Measurements from ENCODE around the gene FAM83B.
"Not testable (repeated sequence)": the region's sequence is repeated elsewhere in the genome, so short reads cannot be mapped to it uniquely, and the experiment has no call there.

Gene FAM83B

DNA sequence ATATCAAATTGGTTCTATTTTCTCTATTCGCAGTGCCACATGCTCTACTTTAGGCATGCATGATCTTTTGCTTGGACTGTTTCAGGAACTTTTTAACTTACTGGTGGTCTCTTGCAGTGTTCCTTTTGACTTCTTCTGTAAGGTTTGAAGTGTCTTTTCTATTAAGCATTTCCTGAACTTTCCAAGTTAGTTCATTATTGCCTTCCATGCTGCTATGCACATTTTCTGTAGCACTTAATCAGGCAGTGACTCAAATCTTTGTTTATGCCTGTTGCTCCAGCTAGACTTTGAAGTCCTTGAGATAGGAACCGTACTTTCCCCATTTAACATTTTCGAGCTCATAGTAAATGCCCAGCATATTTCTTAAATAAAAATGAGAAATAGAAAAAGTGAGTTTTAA, 52.2 kb downstream of the FAM83B start:
- no peak for DNase-seq

DNA sequence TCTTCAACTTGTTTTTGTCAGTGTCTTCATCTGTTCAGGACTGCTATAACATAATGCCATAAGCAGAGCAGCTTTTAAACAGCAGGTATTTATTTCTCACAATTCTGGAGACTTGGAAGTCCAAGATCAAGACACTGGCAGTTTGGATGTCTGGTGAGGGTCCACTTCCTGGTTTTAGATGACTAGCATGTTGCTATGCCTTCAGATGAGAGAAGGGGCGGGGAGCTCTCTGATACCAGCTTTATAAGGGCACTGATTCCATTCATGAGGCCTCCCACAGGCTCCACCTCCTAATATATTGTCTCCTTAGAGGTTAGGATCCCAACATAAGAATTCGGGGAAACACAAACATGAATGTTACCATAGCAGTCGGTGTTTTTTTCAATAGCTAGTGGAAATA, 52.9 kb downstream of the FAM83B start:
- no peak for DNase-seq

DNA sequence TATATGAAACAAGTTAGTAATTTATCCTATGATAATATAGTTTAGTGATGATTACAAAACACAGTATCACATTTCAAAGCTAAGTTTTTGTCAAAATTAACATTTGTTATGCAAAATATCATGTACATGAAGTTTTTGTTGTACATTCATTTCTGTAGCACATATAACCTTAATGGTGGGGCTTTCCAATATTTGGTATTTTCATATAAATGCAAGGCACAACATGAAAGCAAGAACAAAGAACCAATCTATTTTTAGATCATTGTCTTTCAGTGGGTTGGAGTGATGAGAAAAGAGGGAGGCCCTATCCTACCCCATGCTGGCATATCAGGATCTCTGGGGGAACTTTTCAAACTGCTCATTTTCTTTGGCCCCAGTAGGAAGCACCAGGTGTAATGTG, 53.4 kb downstream of the FAM83B start:
- DNase-seq: no peak

DNA sequence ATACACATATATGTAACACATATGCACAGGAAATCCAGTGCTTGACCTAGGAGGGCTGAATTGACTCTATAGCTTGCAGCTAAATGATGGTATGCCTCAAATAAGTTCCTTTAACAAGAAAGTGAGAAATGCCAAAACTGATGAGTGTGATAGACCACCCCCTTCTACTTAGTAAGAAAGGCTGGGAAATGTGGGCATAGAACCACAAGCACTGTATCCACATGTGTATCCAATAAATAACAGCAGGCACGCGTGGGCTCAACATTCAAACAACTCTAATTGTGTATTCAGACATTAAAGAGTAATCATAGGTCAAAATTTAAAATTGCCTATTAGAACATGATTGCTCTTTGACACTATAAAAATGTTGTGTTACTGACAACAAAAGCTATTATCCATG, 54.1 kb downstream of the FAM83B start:
- DNase-seq: no peak

DNA sequence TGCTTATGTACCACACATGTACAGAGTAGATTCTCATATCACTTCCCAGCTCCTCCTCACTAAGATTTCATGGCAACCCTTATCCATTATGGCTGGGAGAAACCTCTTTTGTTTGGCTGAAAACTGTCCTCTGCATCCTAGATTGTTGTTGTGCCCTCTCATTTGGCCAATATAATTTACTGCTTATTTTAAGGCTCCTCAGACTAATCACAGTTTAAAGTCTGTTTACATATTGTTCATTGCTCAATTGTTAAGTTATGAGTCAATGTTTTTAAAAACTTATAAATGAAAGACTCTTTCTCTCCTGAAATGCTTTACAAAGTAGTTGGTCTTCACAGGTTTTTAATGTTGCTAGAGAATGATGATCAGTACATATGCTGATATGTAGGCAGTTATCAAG, 57.3 kb downstream of the FAM83B start:
- no peak for DNase-seq

DNA sequence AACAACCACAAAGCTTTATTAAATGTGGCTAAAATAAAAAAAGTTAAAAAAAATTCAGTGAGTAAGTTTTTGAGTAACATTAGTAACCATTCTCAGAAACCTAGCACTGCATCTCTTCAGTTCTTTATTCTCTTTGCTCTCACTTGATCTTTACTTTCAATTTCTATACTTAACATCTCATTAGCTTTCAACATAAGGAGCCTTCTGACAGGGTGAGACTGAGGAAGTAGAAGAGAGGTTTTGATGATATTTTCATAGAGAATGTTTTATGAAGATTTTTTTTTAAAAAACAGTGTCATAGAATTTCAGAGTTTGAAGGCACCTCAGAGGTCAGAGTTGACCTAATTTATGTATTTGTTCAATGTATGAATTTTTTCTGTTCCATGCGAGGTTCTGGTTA, 60.8 kb downstream of the FAM83B start:
- no peak for DNase-seq

DNA sequence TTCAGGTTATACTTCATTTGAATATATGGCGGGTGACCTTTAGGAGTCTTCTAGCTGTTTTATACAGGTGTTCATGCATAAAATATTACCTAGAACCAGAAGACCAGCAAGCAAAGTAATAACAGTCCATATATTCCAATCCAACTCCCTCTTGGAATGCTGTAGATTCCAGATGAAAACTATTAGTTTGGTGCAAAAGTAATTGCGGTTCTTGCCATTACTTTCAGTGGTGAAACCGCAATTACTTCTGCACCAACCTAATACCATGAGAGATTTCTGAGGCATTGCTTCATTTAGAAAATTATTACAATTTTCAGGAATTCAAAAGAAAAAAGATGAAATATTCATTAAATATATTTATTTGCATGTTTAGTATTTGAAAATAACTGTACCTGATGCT, 62.6 kb downstream of the FAM83B start:
- no peak for DNase-seq

DNA sequence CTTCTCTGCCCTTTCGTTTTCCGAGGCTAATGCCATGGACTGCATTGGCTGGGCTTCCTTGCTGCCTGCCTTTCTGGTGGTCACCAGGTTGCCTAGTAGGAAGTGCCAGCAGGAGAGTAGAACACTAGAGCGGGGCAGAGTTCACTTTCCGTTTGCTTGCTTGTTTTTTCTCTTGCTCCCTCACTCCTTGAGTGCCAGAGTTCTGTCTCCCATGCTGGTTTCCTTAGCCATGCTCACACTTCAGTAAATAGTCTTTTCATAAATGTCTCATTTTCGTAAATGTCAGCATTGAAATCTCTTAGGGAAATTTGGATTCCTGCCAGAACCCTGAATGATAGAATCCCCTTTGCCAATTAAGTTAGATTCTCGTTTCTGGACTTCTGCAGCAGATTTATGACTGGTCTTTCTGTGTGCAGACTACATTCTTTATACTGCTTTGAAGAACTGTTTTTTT, 63.9 kb downstream of the FAM83B start:
- no peak for DNase-seq

DNA sequence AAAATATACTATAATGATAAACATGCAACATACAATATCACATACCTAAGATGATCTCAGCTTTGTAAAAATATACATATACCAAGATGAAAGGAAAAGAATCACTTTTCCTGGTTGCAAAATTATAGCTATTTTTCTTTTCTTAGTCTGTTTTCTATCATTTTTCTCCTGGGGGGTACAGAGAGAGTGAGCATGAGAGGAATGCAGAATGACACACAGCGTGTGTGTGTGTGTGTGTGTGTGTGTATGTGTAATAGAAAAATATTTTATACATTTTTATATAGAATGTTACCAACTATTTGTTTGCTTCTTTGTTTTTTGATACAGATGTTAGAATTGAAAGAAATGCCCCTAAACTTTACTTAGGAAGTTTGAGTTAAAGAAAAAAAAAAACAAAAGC, 64.3 kb downstream of the FAM83B start:
- DNase-seq: no peak

DNA sequence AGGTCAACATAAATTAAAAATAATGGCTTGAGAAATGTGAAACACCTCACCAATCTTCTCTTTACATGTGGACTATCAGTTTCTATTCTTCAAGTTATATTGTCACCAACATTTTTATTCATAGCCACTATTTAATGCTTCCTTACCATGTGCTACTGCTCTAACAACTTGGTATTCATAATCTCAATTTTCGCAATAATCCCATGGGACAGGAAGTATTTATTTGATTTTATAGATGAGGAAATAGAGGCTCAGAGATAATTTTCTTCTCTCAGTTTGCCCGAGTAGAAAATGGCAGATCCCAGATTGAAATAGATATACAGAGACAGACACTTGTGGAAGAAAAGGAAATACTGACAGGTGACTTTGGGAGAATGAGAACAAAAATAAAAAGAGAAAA, 66.6 kb downstream of the FAM83B start:
- DNase-seq: no peak

DNA sequence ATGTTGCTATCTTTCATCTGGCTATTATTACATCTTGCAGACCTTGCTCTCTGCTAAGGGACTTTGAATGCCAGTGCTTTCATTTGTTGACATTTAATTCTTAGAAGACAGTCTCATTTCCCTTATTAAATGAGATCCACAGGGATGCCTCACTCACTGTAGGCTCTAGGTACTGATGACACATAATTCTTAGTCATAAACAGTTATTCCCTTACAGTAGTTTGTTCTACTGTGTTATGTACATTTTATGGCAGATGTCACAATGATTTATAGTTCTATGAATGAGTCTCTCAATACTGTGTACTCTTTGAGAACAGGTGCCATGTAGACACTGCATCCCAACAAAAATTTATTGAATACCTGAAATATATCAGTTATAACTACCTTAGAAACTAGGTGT, 70.3 kb downstream of the FAM83B start:
- DNase-seq: no peak

DNA sequence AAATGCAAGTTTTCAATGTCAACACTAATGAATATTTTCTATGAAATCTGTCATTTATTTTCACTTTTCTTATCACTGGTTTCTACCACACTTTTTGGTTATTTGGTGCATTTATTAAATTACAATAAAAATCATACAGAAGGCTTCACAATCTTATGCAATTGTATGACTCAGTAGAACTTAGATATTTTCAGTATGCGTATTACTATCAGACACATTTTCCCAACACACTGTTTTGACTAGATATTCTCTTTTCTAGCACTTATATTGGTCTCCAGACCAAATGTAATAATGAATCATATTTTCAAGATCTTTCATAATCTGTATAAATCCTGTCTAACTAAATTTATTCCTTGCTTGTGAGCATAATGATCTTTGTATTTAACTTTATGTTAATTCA, 74.1 kb downstream of the FAM83B start:
- no peak for DNase-seq

DNA sequence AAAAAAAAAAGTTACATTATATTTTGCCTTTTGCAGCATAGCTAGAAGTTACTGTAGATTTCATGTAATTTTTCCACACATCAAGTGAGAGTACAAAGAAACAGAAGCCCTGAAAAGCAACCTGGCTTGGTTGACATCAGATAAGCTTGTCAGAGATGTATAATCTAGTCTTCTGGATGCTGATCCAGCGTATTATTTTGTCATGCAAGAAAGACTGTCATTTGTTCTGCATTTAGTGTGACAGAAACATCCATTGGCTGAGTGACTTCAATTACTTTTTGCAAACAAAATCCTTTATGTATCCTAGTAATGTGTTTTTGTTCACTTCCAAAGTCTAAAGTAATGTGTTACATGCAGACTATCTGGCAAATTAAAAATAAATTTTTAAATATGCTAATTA, 75.3 kb downstream of the FAM83B start:
- DNase-seq: no peak

DNA sequence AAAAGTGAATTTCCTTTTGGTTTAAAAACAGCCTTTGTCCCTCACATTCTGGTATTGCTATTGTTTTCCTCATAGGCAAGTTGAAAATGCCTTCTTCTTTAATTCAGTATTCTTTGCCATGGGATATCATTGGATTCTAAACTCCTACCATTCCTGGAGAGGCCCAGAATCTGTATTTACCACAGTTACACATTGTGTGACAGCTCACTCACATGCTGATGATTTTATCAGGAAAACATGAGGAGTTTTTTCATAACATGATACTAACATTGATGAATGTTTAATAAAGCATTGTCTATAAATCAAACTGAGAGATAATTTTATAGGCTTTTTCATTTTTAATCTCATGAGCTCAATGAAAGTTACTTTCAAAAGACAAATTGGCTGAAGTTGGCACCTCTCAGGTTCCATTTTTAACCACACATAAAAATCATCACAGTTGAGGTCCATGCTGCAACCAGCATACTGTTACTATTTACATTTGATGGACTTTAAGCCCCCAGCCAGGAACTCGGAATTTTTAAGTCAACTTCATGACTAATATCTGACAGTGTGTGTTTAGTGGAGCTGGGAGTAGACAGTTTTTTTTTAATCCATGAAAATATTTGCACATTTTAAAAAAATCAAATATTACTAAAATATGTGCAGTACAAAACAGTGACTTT, 82.8 kb downstream of the FAM83B start:
- no peak for DNase-seq

DNA sequence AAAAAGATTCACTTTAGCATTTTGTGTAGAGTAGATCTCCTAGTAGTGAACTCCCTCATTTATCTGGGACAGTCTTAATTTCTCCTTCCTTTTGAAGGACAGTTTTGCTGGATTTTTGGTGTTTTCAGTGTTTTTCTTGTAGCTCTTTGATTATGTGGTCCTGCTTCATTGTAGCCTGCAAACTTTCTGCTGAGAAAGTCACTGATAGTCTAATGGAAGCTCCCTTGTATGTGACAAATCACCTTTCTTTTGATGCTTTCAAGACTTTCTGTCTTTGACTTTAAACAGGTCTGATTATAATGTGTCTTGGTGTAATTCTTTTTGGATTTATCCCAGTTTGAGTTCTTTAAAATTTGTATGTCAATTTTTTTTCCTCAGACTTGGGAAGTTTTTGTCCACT, 86.1 kb downstream of the FAM83B start:
- no peak for DNase-seq

DNA sequence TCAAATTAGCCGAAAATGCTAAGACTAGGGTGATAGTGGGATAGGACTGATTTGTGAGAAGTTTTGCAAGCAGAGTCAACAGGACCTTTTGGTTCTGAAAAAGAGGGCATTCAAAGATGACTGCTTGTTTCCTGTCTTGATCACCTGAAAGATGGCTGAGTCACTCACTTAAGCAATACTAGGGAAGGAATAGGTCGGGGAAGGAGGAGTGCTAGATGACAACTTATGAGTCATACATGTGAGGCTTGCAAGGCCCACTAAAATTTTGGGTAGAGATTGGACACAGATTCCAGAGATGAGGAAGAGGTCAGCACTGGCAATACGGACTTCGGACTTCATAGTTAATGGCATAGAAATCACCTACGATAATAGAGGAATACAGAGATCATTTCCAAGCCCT, 89.2 kb downstream of the FAM83B start:
- DNase-seq: peak; percentile 71

DNA sequence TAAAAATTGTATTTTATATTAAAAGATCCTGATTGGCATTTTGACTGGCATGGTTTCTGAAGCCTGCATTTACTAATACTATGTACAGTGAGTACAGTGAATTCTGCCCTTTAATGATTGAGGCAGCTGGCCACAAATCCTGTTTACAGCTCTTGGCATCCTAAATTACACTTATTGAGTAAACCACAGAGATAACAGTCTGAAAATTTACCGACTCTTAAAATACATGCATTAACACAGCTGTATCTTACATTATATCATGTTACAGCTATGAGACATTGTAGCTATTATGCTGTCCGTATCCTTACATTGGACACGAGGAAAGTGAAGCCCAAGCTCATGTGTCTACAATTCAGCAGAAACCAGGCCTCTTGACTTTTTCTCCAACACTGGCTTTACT, 90.8 kb downstream of the FAM83B start:
- no peak for DNase-seq

DNA sequence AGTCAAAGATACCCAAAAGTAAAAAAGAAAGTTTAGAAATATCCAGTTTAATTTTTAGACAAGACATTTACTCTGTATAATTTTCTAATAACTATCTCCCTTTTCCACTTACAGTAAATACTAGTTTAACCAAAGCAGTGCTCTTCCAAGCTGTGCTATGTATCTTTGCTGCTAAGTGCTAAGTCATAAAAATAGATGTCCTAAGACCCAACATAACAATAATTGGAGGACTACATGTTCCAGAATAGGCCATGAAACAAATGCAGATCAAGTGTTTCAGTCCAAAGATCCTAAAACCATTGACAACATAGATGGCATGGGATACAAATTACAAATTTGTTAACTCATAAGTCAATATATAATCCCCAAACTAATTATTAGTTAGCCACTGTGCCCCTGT, 111.1 kb downstream of the FAM83B start:
- no peak for DNase-seq

DNA sequence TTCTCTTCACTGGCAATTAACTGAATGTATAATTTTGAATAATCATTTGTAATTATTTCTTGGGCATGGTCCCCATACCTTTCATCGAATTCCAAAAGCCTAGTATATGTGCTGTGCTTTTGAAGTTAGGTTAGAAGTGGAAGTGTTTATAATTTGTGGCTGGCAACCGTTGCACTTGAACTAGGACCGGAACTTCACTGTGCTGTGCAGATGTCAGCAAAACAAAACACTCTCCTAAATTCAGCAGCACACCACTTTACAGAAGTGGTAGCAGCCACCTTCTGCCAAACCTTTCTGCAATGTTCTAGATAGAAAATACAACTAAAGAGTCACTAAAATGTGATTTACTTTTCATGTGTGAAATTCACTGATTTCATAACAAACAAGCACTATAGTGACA, 111.9 kb downstream of the FAM83B start:
- no peak for DNase-seq

DNA sequence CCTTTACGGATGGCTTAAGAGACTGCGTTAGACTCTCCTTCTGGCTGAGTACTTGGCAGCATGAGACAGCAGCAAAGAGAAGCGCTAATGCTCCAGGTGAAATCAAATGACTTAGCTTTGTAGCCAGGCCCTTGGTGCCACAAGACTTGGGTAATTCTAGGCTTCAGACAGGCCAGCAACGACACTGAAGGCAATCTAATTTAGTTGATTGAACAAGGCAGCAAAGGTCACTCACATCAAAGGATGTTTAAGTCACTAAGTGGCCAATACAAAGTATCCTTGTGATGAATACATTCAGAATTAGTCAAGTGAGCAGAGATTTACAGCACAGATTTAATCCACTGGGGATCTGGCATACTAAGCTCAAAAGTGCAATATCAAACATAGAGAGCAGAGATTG, 113.2 kb downstream of the FAM83B start:
- DNase-seq: no peak

DNA sequence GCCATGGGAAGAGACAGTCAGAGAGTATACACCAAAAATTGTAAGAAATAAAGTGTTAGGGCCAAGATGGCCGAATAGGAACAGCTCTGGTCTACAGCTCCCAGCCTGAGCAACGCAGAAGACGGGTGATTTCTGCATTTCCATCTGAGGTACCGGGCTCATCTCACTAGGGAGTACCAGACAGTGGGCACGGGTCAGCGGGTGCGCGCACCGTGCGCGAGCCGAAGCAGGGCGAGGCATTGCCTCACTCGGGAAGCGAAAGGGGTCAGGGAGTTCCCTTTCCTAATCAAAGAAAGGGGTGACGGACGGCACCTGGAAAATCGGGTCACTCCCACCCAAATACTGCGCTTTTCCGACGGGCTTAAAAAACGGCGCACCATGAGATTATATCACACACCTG, 114.8 kb downstream of the FAM83B start:
- not testable (repeated sequence) for DNase-seq

DNA sequence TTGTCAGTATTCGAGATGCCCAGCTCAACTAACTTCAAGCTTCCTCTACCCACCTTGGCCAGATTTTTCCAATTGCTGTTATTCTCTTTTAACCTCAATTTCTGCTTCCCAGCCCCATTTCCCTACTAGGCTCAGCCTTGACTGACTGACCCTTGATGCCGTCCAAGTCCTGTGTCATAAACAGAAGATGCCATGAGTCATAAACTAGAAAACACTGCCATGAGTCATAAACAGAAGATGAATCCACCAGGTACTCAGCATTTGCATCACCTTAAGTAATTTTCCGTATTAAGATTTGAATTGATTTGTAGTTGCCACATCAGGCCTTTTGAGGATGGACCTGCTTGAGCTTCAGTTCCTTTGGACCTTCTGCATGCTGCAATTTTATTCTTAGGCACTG, 123.8 kb downstream of the FAM83B start:
- no peak for DNase-seq

DNA sequence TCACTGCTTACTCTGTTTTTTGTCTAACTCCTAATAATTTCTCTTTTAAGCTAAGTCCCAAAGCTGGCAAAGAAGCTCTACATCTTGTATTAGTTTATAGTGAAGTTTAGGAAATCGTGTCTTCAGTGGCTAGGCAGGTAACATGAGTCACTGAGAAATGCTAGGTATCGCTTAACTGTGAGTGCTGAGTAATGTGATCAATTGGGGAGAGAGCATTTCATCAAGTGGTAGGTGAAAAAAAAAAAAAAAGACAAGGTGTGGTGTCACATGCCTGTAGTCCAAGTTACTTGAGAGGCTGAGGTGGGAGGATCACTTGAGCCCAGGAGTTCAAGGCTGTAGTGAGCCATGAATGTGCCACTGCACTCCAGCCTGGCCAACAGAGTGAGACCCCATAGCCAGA, 125.3 kb downstream of the FAM83B start:
- no peak for DNase-seq

DNA sequence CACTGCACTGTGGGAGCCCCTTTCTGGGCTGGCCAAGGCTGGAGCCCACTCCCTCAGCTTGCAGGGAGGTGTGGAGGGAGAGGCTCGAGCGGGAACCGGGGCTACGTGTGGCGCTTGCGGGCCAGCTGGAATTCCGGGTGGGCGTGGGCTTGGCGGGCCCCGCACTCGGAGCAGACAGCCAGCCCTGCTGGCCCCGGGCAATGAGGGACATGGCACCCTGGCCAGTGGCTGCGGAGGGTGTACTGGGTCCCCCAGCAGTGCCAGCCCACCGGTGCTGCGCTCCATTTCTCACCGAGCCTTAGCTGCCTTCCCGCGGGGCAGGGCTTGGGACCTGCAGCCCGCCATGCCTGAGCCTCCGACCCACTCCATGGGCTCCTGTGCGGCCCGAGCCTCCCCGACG, 132.6 kb downstream of the FAM83B start:
- not testable (repeated sequence) for DNase-seq

DNA sequence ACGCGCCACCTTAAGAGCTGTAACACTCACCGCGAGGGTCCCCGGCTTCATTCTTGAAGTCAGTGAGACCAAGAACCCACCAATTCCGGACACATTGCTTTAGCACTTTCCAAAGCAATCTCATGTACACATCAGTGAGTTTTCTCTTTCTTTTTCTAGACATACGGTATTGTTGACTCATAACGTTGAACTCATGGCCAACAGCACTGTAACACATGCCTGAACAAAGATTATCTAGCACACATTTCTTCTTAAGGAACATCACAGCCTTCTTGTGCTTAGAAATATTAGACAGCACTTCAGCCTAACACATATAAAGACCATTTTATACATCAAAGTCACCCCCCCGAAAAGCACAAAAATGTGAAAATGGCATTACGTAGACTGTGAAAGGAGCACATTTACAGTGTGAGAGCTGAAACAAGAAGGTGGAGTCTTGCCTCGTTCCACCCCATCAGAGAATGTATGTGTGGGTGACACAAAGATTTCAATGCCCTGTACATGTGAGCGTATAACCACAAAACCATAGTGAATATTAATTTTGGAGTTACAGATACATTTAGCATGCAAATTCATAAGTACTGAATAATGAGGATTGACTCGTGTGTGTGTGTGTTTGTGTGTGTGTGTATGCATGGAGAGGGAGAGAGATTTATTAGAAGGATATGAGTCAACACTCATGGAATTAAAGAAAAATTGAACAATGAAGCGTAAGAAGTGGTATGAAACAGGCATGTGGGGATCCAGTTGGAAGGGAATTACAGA, 134.1 kb downstream of the FAM83B start:
- no peak for DNase-seq
